ENCODE results near the gene UBE2L5. TPM values are rescaled to one million over a fixed set of nuclear protein-coding genes. Genes with fewer than 3 reads are reported as not detected.

UBE2L5 gene
- total RNA-seq, 1 donor from 2014 or later: not detected

DNA sequence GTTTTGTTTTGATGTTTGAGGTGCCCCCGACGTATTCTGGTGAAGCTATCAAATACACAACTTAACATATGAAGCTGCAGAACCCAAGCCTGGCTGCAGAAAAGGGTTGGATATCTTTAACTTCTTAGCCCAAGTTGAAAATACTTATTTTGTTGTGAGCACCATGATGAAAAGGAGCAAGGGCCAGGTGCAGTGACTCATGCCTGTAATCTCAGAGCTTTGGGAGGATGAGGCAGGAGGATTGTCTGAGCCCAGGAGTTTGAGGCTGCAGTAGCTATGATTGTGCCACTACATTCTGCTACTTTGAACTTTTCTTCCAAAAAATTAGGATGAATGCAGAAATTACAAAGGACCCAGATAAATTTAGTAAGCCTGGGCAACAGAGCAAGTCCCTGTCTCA is 44.1 kb upstream of the UBE2L5 start:
- intact Hi-C loops (cut with DNase I): loop anchor here (2.0 kb wide), 1 partner anchor 27 kb away; no protein-coding TSS in a partner anchor
- peaks cover 37% of the 10 kb centered on the region for H3K4me1 ChIP-seq
- peak overlapping the region; percentile 4 for H3K27ac ChIP-seq
- TF ChIP-seq POLR2AphosphoS5 (IDR thresholded peaks at IDR 0.05; ENCODE audit: insufficient read depth in 1 of 2, low read depth in 1 of 2): no peak
- TF ChIP-seq, protein P1, sequence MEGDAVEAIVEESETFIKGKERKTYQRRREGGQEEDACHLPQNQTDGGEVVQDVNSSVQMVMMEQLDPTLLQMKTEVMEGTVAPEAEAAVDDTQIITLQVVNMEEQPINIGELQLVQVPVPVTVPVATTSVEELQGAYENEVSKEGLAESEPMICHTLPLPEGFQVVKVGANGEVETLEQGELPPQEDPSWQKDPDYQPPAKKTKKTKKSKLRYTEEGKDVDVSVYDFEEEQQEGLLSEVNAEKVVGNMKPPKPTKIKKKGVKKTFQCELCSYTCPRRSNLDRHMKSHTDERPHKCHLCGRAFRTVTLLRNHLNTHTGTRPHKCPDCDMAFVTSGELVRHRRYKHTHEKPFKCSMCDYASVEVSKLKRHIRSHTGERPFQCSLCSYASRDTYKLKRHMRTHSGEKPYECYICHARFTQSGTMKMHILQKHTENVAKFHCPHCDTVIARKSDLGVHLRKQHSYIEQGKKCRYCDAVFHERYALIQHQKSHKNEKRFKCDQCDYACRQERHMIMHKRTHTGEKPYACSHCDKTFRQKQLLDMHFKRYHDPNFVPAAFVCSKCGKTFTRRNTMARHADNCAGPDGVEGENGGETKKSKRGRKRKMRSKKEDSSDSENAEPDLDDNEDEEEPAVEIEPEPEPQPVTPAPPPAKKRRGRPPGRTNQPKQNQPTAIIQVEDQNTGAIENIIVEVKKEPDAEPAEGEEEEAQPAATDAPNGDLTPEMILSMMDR (IDR thresholded peaks at IDR 0.05): no peak
- TF ChIP-seq POLR2A (IDR thresholded peaks at IDR 0.05): no peak
- H3K9me3 ChIP-seq: no peaks in the 10 kb centered on the region
- DNase-seq (ENCODE audit: extremely low spot score in 2 of 2): no peak
- H3K27me3 ChIP-seq: no peaks in the 10 kb centered on the region
- H3K4me3 ChIP-seq: no peak overlapping the region
- H3K36me3 ChIP-seq: no peaks in the 10 kb centered on the region

DNA sequence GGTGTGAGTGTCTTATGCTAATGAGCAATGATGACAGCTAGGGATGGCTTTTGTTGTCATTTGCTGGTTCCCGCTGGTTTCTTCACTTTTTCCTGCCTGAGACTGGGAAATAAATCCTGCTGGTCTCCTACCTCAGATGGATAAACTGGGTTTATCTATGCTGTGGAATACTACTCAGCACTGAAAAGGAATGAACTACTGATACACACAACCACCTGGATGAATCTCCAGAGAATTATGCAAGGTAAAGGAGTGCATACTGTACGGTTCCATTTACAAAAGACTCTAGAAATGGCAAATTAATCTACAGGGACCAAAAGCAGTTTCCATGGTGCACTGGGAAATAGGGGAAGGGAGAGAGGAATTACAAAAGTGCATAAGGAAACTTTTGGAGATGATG is 41.2 kb upstream of the UBE2L5 start:
- H3K4me1 ChIP-seq: peaks cover 31% of the 10 kb centered on the region
- H3K36me3 ChIP-seq: no peaks in the 10 kb centered on the region
- no peak overlapping the region for H3K4me3 ChIP-seq
- H3K27ac ChIP-seq: no peak overlapping the region
- TF ChIP-seq POLR2A (IDR thresholded peaks at IDR 0.05) (no peak), POLR2AphosphoS5 (IDR thresholded peaks at IDR 0.05; ENCODE audit: insufficient read depth in 1 of 2, low read depth in 1 of 2) (no peak)
- TF ChIP-seq, protein P1 (IDR thresholded peaks at IDR 0.05): no peak
- no peaks in the 10 kb centered on the region for H3K27me3 ChIP-seq
- intact Hi-C loops (cut with DNase I): no loop called here
- no peaks in the 10 kb centered on the region for H3K9me3 ChIP-seq
- DNase-seq (ENCODE audit: extremely low spot score in 2 of 2): no peak

DNA sequence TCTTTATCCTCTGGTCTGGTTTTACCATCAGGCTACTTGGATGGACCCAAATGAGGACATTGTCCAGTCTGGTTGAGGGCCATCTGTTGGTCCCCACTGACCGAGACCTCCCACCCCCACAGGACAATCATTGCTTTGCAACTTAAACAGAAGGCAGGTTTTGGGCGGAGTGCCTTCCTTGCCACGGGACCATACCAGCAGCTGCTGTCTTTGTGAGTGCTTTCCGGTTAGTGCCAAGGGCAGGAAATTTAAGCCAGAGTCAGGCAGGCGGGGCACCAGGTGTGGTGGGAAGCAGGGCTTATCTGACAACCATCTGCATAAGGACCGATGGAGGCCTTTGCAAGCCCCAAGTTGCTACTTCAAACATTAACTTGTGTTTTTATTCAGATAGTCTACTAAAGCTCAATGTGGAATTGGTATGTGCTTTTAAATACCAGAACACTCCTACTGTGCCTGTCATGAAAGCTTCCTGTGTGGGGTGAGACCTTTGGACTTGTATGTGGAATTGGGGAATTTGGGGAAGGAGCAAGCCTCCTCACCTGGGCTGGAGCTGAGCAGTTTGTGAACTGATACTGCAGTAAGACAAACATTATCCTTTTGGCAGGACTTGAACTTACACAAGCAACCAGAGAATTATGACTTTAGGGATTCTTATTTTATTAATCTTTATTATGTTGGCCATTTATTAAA is 39.3 kb upstream of the UBE2L5 start:
- TF ChIP-seq POLR2A (IDR thresholded peaks at IDR 0.05): no peak
- TF ChIP-seq, protein P1 (IDR thresholded peaks at IDR 0.05): no peak
- no peak for TF ChIP-seq POLR2AphosphoS5 (IDR thresholded peaks at IDR 0.05; ENCODE audit: insufficient read depth in 1 of 2, low read depth in 1 of 2)
- Histone ChIP-seq H3K4me1 (peaks cover 13% of the 10 kb centered on the region), H3K27ac (no peak overlapping the region), H3K36me3 (no peaks in the 10 kb centered on the region), H3K9me3 (no peaks in the 10 kb centered on the region), H3K4me3 (no peak overlapping the region), H3K27me3 (no peaks in the 10 kb centered on the region)
- no peak for DNase-seq (ENCODE audit: extremely low spot score in 2 of 2)
- intact Hi-C loops (cut with DNase I): no loop called here

DNA sequence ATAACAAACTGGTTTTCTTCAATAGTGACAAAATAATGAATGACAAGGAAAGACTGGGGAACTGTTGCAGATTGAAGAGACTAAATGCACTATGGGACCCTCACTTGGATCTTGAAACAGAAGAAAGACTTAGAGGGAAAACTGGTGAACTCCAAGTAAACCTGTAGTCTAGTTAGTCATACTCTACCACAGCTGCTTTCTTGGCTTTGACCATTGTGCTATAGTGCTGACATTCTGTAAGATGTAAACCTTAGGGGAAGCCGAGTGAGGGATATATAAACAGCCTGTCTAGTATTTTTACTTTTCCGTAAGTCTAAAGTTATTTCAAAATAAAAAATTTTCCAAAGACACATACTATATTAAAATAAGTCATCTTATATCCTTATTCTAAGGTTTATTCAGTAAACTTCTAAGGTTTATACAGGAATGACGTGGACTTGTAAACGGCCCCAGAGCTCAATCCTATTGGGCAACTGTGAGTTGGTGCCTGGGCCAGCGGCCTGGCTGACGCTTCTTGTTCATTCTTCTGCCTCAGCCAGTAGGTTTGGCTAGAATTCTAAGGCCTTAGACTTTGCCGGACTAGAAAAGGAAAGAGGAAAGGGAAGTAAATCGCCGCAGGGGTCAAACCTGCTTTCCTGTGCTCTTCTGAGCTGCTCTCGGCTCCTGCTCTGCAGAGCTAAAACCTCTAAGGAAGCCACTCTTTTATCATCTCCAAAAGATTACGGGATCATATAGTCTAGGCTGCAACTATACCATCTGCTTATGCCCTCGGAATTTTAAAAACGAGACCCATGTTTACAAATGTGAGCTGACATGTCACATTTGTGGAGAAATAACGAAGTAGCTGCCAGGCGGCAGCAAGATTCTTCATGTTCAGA is 33.6 kb upstream of the UBE2L5 start:
- Histone ChIP-seq H3K27me3 (no peaks in the 10 kb centered on the region), H3K27ac (peak overlapping the region; percentile 83), H3K9me3 (no peaks in the 10 kb centered on the region), H3K4me3 (peak overlapping the region in 1 of 2 donors; percentile 11), H3K4me1 (peaks cover 23% of the 10 kb centered on the region), H3K36me3 (no peaks in the 10 kb centered on the region)
- TF ChIP-seq, protein P1 (IDR thresholded peaks at IDR 0.05): no peak
- TF ChIP-seq POLR2A (IDR thresholded peaks at IDR 0.05) (no peak), POLR2AphosphoS5 (IDR thresholded peaks at IDR 0.05; ENCODE audit: insufficient read depth in 1 of 2, low read depth in 1 of 2) (no peak)
- DNase-seq (ENCODE audit: extremely low spot score in 2 of 2): no peak
- intact Hi-C loops (cut with DNase I): no loop called here

All from vagina (tissue), 2 donors.